GM21723 (cell line): Measurements from ENCODE around the gene NOSTRIN.
"Not testable (repeated sequence)": the region's sequence is repeated elsewhere in the genome, so short reads cannot be mapped to it uniquely, and the experiment has no call there.

Experiments used
- ATAC-seq: cut with Tn5 transposase; IDR thresholded peaks from one replicate; pipeline ENCODE4 v1.9.1; 2021; ENCODE audit warnings: mild to moderate bottlenecking, moderate library complexity; ENCODE audit not compliant: unreplicated experiment

NOSTRIN gene

GRCh38 chr2:168789776-168790175 lies 12.7 kb upstream of the NOSTRIN start:
- no peak for ATAC-seq

DNA sequence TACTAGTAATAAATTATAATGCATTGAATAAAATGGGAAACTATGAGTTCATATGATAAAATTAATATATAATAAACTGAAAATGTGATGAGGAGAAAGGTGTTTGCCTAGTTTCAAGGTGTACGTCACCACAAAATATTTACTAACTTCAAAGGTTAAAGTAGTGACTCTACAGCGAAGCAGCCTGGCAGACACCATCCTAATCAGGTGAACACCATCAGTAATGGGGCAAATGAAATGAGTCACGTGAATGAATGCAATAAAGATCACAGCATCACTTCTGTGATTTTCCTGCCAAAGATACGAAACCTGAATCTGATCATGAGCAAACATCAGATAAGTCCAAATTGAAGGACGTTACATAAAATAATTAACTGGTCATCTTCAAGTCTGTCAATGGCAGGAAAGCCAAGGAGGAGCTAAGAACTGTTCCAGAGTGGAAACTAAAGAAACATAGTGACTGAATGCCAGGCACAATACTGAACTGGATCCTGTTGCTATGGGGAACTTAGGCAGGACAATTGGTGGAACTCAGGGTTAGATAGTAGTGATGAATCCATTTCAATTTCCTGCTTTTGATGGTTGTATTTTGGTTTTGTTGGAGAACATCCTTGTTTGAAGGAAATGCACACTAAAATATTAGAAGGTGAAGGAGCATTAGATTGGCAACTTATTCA lies 12.1 kb upstream of the NOSTRIN start:
- no peak for ATAC-seq

DNA sequence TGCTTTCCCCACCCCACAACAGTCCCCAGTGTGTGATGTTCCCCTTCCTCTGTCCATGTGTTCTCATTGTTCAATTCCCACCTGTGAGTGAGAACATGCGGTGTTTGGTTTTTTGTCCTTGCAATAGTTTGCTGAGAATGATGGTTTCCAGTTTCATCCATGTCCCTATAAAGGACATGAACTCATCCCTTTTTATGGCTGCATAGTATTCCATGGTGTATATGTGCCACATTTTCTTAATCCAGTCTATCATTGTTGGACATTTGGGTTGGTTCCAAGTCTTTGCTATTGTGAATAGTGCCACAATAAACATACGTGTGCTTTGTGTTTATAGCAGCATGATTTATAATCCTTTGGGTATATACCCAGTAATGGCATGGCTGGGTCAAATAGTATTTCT lies 11.3 kb upstream of the NOSTRIN start:
- ATAC-seq = not testable (repeated sequence)

- ATAC-seq = no peak
Measured at GRCh38 chr2:168793596-168793995, 8.8 kb upstream of the NOSTRIN start.

- ATAC-seq = no peak
Measured at GRCh38 chr2:168794968-168795367, 7.5 kb upstream of the NOSTRIN start.

- ATAC-seq = no peak
Measured at GRCh38 chr2:168796090-168796577, 6.3 kb upstream of the NOSTRIN start.

DNA sequence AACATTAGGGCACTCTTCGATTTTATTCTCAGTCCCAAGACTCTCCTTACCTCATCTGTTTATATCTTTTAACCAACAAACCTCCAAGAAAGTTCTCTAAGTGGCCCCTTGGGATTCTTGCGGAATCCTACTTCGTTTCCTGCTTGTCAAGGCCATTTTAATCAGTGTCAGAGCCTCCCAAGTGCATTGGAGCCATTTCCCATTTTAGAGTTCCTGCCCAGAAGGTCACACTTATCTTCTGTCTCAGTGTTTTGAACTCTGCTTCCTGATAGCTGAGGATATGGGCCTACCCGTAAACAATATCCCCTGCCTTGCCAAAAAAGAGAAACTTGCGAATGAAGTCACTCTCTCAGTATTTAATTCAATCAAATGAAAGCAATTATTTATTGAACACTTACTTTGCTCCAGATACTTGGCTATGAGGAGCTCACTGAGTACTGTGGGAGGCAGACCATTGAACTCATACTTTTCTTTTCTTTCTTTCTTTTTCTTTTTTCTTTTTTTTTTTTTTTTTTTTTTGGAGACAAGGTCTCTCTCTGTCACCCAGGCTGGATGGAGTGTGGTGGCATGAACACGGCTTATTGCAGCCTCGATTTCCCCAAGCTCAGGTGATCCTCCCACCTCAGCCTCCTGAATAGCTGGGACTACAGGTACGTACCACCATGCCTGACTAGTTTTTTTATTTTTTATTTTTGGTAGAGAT lies 5.7 kb upstream of the NOSTRIN start:
- no peak for ATAC-seq

DNA sequence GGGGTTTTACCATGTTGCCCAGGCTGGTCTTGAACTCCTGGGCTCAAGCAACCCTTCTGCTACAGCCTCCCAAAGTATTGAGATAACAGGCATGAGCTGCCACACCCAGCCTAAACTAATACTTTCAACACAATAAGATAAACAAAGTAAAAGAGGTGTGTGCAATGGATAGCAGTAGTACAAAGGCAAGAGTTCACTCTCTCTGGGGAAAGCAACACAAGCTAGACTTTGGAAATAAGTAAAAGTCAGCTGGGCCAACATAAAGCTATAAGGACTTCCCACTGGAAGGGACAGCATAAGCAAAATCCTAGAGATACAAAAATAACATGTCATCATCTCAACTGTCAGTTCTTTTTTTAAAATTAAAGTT lies 5.2 kb upstream of the NOSTRIN start:
- no peak for ATAC-seq

DNA sequence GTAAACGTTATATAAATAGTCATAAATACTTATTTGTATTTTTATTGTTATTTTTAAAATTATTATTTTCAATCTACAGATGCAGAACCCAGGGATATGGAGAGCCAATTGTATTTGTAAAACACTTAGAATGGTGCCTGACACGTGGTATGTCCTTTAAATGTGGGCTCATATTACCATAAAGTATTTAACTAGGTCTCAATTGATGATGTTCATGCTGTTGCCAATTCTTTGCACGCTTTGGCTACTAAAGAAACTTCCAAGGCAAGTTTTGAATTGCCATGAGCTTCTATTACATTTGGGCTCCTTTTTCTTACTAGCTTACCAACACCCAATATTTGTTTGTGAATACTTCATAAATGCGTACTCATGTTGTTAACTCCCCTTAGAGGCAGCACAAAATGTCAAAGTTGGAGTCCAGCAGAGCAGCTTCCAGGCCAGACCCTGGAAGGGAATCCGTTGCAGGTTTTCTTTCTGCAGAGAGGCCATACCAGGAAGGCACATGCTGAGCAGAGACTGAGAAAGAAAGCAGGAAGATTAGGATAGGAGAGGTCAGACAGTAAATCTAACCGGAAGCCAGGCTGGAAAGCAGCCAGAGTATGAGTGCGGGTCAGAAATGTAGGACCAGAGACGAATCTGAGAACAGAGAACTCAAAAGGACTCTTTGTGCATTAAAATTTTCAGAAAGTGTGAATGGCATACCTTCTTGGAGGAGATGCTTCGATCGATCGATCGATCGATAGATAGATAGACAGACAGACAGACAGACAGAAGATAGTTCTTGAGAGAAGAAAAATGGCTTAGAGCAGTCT lies 4.2 kb upstream of the NOSTRIN start:
- no peak for ATAC-seq

- no peak for ATAC-seq
Measured at GRCh38 chr2:168798888-168799410, 3.5 kb upstream of the NOSTRIN start.

DNA sequence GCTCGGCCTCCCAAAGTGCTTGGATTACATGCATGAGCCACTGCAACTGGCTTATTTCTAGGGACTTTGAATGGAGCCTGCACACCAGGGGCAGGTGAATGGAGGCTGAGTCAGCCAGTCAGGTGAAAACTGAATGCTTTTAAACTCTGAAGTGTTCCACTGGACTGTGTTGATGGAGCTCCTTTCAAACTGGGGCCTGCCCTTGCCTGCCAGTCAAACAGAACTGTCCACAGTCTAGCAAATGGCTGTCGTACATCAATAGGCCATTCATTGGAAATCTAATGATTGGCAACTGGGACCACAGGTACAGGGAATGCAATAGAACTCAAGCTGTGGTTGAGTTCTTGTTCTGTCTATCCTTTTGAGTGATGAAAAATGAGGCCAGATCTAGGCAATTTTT lies 966 bp upstream of the NOSTRIN start:
- no peak for ATAC-seq

- ATAC-seq = no peak
Measured at GRCh38 chr2:168802859-168803725, 655 bp downstream of the NOSTRIN start.

DNA sequence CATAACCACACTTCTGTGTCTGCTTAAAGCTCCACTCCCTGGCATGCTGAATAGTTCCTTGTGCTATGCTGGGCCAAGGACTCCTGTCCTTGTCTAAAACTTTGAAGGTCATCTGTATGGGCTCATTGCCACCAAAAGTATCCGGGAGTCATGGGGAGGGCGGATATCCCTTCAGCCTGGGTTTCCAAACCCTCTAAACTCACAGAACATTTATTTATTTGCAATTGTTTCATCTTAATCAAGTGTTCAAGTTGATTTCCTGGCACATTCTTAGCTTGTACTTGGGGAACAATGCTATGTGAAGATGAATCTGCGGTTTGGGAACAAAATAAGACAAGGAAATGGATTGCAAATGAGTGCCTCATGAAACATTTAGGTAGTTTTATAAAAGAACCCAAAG lies 1.8 kb downstream of the NOSTRIN start:
- no peak for ATAC-seq

- ATAC-seq = no peak
Measured at GRCh38 chr2:168805615-168806014, 3.2 kb downstream of the NOSTRIN start.

GRCh38 chr2:168809537-168809936 lies 7.1 kb downstream of the NOSTRIN start:
- no peak for ATAC-seq

- no peak for ATAC-seq
Measured at GRCh38 chr2:168810235-168810634, 7.8 kb downstream of the NOSTRIN start.

- no peak for ATAC-seq
Measured at GRCh38 chr2:168811696-168812095, 9.3 kb downstream of the NOSTRIN start.

- no peak for ATAC-seq
Measured at GRCh38 chr2:168814046-168814445, 11.6 kb downstream of the NOSTRIN start.

DNA sequence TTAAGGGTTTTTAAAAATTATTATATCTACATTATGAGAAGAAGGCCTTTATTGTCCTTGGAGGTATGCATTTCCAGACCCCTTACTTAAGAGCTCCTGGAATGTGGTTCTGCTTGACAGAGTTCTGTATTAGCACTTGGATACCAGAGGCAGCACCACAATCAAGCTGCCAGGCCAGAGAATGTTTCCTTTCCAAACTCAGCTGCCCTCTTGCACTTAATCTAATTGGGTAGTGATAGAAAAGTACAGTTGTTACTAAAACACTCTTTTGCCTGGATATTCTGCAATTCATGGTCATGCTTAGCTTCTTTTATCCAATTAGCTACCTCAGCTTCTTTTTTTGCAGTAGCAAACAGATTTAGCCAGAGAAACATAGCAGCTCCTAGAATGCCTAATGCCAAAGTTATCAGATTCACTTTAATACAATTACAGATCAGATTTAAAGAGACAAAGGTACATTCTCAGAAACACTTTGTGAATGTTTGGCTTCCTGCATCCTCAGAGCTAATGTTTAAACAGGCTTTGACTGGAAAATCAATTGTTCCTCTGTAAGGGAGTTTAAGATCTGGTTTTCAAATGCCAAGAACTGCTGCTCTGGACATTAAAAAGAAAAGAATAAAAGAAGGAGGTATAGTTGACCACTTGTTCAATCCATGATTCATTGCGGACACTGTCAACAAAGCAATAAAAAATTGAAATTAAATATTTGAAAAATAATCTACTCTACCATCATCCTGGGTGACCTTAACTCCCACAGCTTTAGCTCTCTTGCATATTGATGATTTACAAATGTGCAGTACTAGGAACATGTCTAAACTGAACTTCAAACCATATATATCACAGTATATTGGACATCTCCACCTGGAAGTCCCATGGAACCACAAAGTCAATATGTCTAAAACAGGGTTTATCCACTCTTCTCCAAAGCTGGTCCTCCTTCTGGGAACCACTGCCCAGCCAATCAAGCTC lies 12.8 kb downstream of the NOSTRIN start:
- ATAC-seq = no peak
